Astrocyte (in vitro differentiated cells and primary cell): Measurements from ENCODE around the gene PAPPA2. TPM values are rescaled to one million over a fixed set of nuclear protein-coding genes. Genes with fewer than 3 reads are reported as not detected.

Experiments
- DNase-seq: peaks from one replicate; pipeline ENCODE4 v3.0.0-alpha.2; 2010; ENCODE audit warnings: low read depth
- FAIRE-seq: peaks from 2 replicates; lab custom pipeline; 2011; peaks lifted over from hg19 to GRCh38; lab: Jason Lieb, UNC
- H2AFZ ChIP-seq: 2 replicates; pipeline ENCODE4 v1.6.0; 2012; ENCODE audit warnings: low read depth, low read length, inconsistent platforms
- H3K27ac ChIP-seq: 2 replicates; pipeline ENCODE4 v1.5.1; 2011; ENCODE audit warnings: low read depth, low read length, inconsistent platforms
- H3K27me3 ChIP-seq: 2 replicates; pipeline ENCODE4 v1.6.0; 2011; ENCODE audit warnings: low read length, inconsistent platforms; ENCODE audit not compliant: insufficient read depth
- H3K36me3 ChIP-seq: 2 replicates; pipeline ENCODE4 v1.5.1; 2011; ENCODE audit warnings: low read length, inconsistent platforms; ENCODE audit not compliant: insufficient read depth
- H3K4me1 ChIP-seq: 2 replicates; pipeline ENCODE4 v1.5.1; 2011; ENCODE audit warnings: low read length, inconsistent platforms; ENCODE audit not compliant: insufficient read depth
- H3K4me2 ChIP-seq: 2 replicates; pipeline ENCODE4 v1.6.0; 2012; ENCODE audit warnings: low read length, inconsistent platforms
- H3K4me3 ChIP-seq: 2 replicates; pipeline ENCODE4 v1.5.1; 2011; ENCODE audit warnings: low read depth, mild to moderate bottlenecking, low read length, inconsistent platforms; ENCODE audit not compliant: insufficient read depth
- H3K79me2 ChIP-seq: 2 replicates; pipeline ENCODE4 v1.6.0; 2012; ENCODE audit warnings: mild to moderate bottlenecking, low read length, inconsistent platforms; ENCODE audit not compliant: insufficient read depth
- H3K9ac ChIP-seq: 2 replicates; pipeline ENCODE4 v1.6.0; 2012; ENCODE audit warnings: mild to moderate bottlenecking, low read length, inconsistent platforms
- H3K9me3 ChIP-seq: 2 replicates; pipeline ENCODE4 v1.5.1; 2012; ENCODE audit warnings: low read depth, mild to moderate bottlenecking, low read length, inconsistent platforms; ENCODE audit not compliant: insufficient read depth
- H4K20me1 ChIP-seq: 2 replicates; pipeline ENCODE4 v1.6.0; 2012; ENCODE audit warnings: low read length, inconsistent platforms; ENCODE audit not compliant: insufficient read depth
- H3K27ac Mint-ChIP-seq: one replicate; pipeline ENCODE4 v1.8.0; 2021; ENCODE audit warnings: mild to moderate bottlenecking, mixed read lengths; ENCODE audit not compliant: unreplicated experiment
- H3K27me3 Mint-ChIP-seq: one replicate; pipeline ENCODE4 v1.8.0; 2021; ENCODE audit warnings: low read depth, mixed read lengths; ENCODE audit not compliant: unreplicated experiment
- H3K36me3 Mint-ChIP-seq: one replicate; pipeline ENCODE4 v1.8.0; 2021; ENCODE audit warnings: low read depth, mixed read lengths; ENCODE audit not compliant: unreplicated experiment
- H3K4me1 Mint-ChIP-seq: one replicate; pipeline ENCODE4 v1.8.0; 2021; ENCODE audit warnings: low read depth, mixed read lengths; ENCODE audit not compliant: unreplicated experiment
- H3K4me3 Mint-ChIP-seq: one replicate; pipeline ENCODE4 v1.8.0; 2021; ENCODE audit warnings: mild to moderate bottlenecking, moderate library complexity, mixed read lengths; ENCODE audit not compliant: unreplicated experiment
- H3K9me3 Mint-ChIP-seq: one replicate; pipeline ENCODE4 v1.8.0; 2021; ENCODE audit warnings: mild to moderate bottlenecking, mixed read lengths; ENCODE audit not compliant: unreplicated experiment
- CTCF ChIP-seq: IDR thresholded peaks from 2 replicates; pipeline ENCODE4 v1.5.1; 2011; ENCODE audit warnings: low read depth, mild to moderate bottlenecking, inconsistent platforms, low read length, moderate library complexity; ENCODE audit not compliant: insufficient read depth
- EZH2 ChIP-seq: IDR thresholded peaks from 2 replicates; pipeline ENCODE4 v1.6.1; 2012; ENCODE audit warnings: mild to moderate bottlenecking, low read length, inconsistent platforms; ENCODE audit not compliant: insufficient read depth
- total RNA-seq: library from RNA; stranded (reverse); gene quantifications from 2 replicates; pipeline ENCODE4 v1.2.1, GENCODE V29; 2021

The PAPPA2 gene
- total RNA-seq, 1 donor from 2014 or later = 19.0 TPM

GRCh38 chr1:176444286-176444685 lies 18.7 kb upstream of the PAPPA2 start:
- no peak for TF ChIP-seq CTCF
- TF ChIP-seq EZH2 = no peak
- H3K27me3 Mint-ChIP-seq = no peaks in the 10 kb centered on the region
- H3K36me3 Mint-ChIP-seq = no peaks in the 10 kb centered on the region

DNA sequence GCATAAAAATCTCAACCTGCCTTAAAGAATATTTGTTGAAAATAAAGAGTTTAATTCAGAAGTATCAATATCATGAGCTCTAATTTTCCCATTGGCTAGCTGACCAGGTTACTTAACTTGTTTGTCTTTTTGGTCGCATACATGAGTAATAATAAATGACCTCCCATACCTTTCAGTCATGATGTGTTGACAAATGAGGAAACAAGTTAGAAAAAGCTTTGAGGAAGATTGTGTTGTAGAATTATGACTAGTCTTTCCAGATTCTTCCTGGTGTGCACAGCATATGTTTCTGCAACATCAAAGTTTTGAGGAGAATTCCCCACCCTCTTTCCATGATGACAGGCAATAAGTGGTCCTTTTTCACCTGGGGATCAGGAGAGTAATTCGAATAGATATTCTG lies 17.6 kb upstream of the PAPPA2 start:
- no peaks in the 10 kb centered on the region for H3K27me3 ChIP-seq
- no peaks in the 10 kb centered on the region for H3K36me3 Mint-ChIP-seq
- no peak overlapping the region for H3K4me2 ChIP-seq
- no peak for FAIRE-seq
- no peak overlapping the region for H3K27ac ChIP-seq
- TF ChIP-seq CTCF = no peak
- TF ChIP-seq EZH2 = no peak
- H3K9me3 ChIP-seq = no peaks in the 10 kb centered on the region
- no peaks in the 10 kb centered on the region for H3K9me3 Mint-ChIP-seq
- H3K27me3 Mint-ChIP-seq = no peaks in the 10 kb centered on the region
- H4K20me1 ChIP-seq = no peaks in the 10 kb centered on the region
- H3K4me3 Mint-ChIP-seq = no peak overlapping the region
- no peak overlapping the region for H2AFZ ChIP-seq
- H3K79me2 ChIP-seq = no peaks in the 10 kb centered on the region
- no peak for DNase-seq
- no peak overlapping the region for H3K27ac Mint-ChIP-seq
- no peak overlapping the region for H3K4me3 ChIP-seq
- no peaks in the 10 kb centered on the region for H3K4me1 Mint-ChIP-seq
- no peaks in the 10 kb centered on the region for H3K4me1 ChIP-seq
- no peaks in the 10 kb centered on the region for H3K36me3 ChIP-seq
- no peak overlapping the region for H3K9ac ChIP-seq

More at GRCh38 chr1:176444286-176444685, 18.7 kb upstream of the PAPPA2 start:
- Histone ChIP-seq H3K9ac (no peak overlapping the region), H3K27ac (no peak overlapping the region), H4K20me1 (no peaks in the 10 kb centered on the region), H3K4me3 (no peak overlapping the region), H3K79me2 (no peaks in the 10 kb centered on the region), H2AFZ (no peak overlapping the region), H3K4me1 (no peaks in the 10 kb centered on the region), H3K27me3 (no peaks in the 10 kb centered on the region), H3K9me3 (no peaks in the 10 kb centered on the region), H3K4me2 (no peak overlapping the region), H3K36me3 (no peaks in the 10 kb centered on the region)
- no peak overlapping the region for H3K4me3 Mint-ChIP-seq
- no peaks in the 10 kb centered on the region for H3K9me3 Mint-ChIP-seq
- FAIRE-seq (no peak), DNase-seq (no peak)
- H3K27ac Mint-ChIP-seq = no peak overlapping the region
- no peaks in the 10 kb centered on the region for H3K4me1 Mint-ChIP-seq

GRCh38 chr1:176448340-176448739 lies 14.6 kb upstream of the PAPPA2 start:
- no peaks in the 10 kb centered on the region for H3K4me1 ChIP-seq
- no peak for DNase-seq
- H3K79me2 ChIP-seq = no peaks in the 10 kb centered on the region
- H3K36me3 Mint-ChIP-seq = no peaks in the 10 kb centered on the region
- H3K27ac ChIP-seq = no peak overlapping the region
- no peak for FAIRE-seq
- H3K9ac ChIP-seq = no peak overlapping the region
- H3K27me3 ChIP-seq = no peaks in the 10 kb centered on the region
- H3K9me3 ChIP-seq = no peaks in the 10 kb centered on the region
- H3K27me3 Mint-ChIP-seq = no peaks in the 10 kb centered on the region
- no peak overlapping the region for H3K4me3 Mint-ChIP-seq
- no peak for TF ChIP-seq CTCF
- H3K36me3 ChIP-seq = no peaks in the 10 kb centered on the region
- no peak overlapping the region for H3K27ac Mint-ChIP-seq
- H3K4me3 ChIP-seq = no peak overlapping the region
- no peak overlapping the region for H3K4me2 ChIP-seq
- peaks cover 3% of the 10 kb centered on the region for H3K4me1 Mint-ChIP-seq
- peaks cover 4% of the 10 kb centered on the region for H3K9me3 Mint-ChIP-seq
- no peaks in the 10 kb centered on the region for H4K20me1 ChIP-seq
- no peak overlapping the region for H2AFZ ChIP-seq
